Testis (tissue), 3 donors: ENCODE results near the gene PRLR. TPM values are rescaled to one million over a fixed set of nuclear protein-coding genes. Genes with fewer than 3 reads are reported as not detected.

ENCODE experiments used
- DNase-seq: peaks from one replicate; pipeline ENCODE4 v3.0.0-alpha.2; 2019
- H3K27ac ChIP-seq, 2 donors: fragments of 200-600 bp; sonication (generic); one replicate each; pipeline ENCODE4 v1.5.1; 2019
- H3K27me3 ChIP-seq: fragments of 200-600 bp; sonication (generic); one replicate; pipeline ENCODE4 v1.5.1; 2019
- H3K36me3 ChIP-seq: fragments of 200-600 bp; sonication (generic); one replicate; pipeline ENCODE4 v1.5.1; 2017; ENCODE audit warnings: low read depth; ENCODE audit errors: missing control alignments
- H3K4me1 ChIP-seq: fragments of 200-600 bp; sonication (generic); one replicate; pipeline ENCODE4 v1.5.1; 2019
- H3K4me3 ChIP-seq, 2 donors: fragments of 200-600 bp; sonication (generic); one replicate each; pipeline ENCODE4 v1.5.1; 2017 to 2019
- H3K9me3 ChIP-seq: fragments of 200-600 bp; sonication (generic); one replicate; pipeline ENCODE4 v1.5.1; 2017
- POLR2A ChIP-seq: fragments of 450-650 bp; IDR thresholded peaks from one replicate; pipeline ENCODE4 v1.6.1; 2017; ENCODE audit warnings: antibody characterized with exemption, mild to moderate bottlenecking, moderate library complexity
- WGBS, 2 donors: methylation state at CpG; one replicate each; pipeline ENCODE4 v1.1.5; 2018; 5-methylcytosine and 5-hydroxymethylcytosine counted together
- intact Hi-C: fragments of 100-400 bp; cut with DNase I; formaldehyde crosslinking; loops from one replicate; pipeline ENCODE4 v1.15.1; 2023; ENCODE audit warnings: low total_unique reads
- polyA plus RNA-seq: library from polyadenylated mRNA; stranded (reverse); fragments of 350-450 nt; fragmentation: Illumina TruSeq; extraction: RNeasy Lipid Tissue Mini Kit (QIAGEN cat#74804); gene quantifications from one replicate; pipeline ENCODE4 v1.2.3, GENCODE V29; 2014; ENCODE audit warnings: low read depth, low replicate concordance; ENCODE audit not compliant: insufficient read depth
- total RNA-seq, 2 donors: library from RNA; depleted of rRNA; stranded (reverse); fragments of >200 nt; gene quantifications; one replicate each; pipeline ENCODE4 v1.2.3, GENCODE V29; 2016
- TF ChIP-seq, protein P1 (sequence below), 3 experiments: fragments of 450-650 bp in 2 of 3; fragments of 200-600 bp in 1 of 3; sonication (generic) in 1 of 3; IDR thresholded peaks; one replicate each; pipeline ENCODE4 v1.5.1; 2016 to 2019; ENCODE audit warnings: antibody characterized with exemption in 3 of 3, mild to moderate bottlenecking in 2 of 3, moderate library complexity in 1 of 3

The PRLR gene
- total and polyA plus RNA-seq, 3 donors from 2014 or later: 1.6 to 6.3 (median 2.2) TPM

DNA sequence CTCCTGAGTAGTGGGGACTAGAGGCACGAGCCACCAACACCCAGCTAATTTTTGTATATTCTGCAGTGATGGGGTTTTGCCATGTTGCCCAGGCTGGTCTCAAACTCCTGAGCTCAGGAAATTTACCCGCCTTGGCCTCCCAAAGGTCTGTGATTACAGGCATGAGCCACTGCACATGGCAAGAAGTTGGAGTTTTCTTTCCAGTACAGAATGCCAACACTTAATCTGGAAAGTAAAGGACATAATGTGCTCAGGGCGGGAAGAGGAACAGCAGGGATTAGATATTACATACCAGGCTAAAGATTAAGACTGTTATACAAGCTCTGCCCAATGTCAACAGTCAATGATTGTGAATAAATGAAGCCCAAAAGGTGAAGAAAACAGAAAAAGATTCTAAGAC, 135.3 kb downstream of the PRLR start:
- intact Hi-C loops: no loop called here

DNA sequence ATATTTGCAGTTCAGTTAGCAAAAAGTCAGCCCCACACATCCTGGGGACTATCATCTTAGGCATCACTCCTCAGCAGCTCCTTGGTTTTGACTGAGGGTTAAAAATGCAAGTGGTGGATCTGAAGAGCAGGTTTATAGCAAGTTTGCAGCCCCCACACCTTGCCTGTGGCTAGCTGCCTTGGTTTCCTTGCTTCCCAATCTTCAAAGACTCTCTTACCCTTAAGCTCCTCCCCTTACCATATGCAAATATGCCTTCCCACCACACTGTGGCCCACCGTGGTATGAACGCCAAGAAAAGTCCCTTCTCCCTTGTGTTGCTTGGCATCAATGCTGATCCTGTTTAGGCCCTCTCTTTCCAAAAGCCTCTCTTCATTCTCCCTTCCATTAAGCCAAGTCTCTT, 137.6 kb downstream of the PRLR start:
- no peak overlapping the region for H3K4me3 ChIP-seq
- WGBS, 2 donors: 83 to 89% methylated on average over 2 of the region's 2 CpGs
- intact Hi-C loops: no loop called here

More for the DNA sequence above, 135.3 kb downstream of the PRLR start:
- no peaks in the 10 kb centered on the region for H3K36me3 ChIP-seq
- no peak for DNase-seq
- H3K4me3 ChIP-seq: no peak overlapping the region
- 53 to 63% methylated on average over 3 of the region's 3 CpGs for WGBS, 2 donors
- TF ChIP-seq, protein P1, sequence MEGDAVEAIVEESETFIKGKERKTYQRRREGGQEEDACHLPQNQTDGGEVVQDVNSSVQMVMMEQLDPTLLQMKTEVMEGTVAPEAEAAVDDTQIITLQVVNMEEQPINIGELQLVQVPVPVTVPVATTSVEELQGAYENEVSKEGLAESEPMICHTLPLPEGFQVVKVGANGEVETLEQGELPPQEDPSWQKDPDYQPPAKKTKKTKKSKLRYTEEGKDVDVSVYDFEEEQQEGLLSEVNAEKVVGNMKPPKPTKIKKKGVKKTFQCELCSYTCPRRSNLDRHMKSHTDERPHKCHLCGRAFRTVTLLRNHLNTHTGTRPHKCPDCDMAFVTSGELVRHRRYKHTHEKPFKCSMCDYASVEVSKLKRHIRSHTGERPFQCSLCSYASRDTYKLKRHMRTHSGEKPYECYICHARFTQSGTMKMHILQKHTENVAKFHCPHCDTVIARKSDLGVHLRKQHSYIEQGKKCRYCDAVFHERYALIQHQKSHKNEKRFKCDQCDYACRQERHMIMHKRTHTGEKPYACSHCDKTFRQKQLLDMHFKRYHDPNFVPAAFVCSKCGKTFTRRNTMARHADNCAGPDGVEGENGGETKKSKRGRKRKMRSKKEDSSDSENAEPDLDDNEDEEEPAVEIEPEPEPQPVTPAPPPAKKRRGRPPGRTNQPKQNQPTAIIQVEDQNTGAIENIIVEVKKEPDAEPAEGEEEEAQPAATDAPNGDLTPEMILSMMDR (IDR thresholded peaks at IDR 0.05): no peak
- no peak for TF ChIP-seq POLR2A
- H3K27me3 ChIP-seq: no peaks in the 10 kb centered on the region
- H3K27ac ChIP-seq: no peak overlapping the region
- peaks cover 10% of the 10 kb centered on the region for H3K4me1 ChIP-seq
- no peaks in the 10 kb centered on the region for H3K9me3 ChIP-seq

DNA sequence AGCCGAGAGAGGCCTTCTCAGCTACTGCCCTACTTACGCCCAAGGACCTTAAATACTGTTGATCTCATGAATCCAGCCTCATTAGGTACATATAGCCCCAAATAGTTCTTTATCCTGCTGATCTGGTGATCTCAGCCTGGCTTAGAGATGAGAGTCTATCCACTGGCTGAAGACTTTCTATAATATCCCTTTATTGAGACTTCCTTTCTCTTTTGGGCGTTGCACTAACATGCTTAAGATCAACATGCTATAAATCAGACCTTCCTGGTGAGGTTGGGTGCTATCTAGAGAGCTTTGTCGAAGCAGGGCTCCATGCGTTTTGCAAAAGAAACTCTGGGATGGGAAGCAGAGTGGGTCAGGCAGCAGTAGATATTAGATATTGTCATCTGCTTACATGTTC, 138.6 kb downstream of the PRLR start:
- no peaks in the 10 kb centered on the region for H3K9me3 ChIP-seq
- no peak for DNase-seq
- H3K27ac ChIP-seq: no peak overlapping the region
- H3K27me3 ChIP-seq: no peaks in the 10 kb centered on the region
- no peak overlapping the region for H3K4me3 ChIP-seq
- intact Hi-C loops: no loop called here
- peaks cover 20% of the 10 kb centered on the region for H3K4me1 ChIP-seq
- no peaks in the 10 kb centered on the region for H3K36me3 ChIP-seq
- no peak for TF ChIP-seq POLR2A
- TF ChIP-seq, protein P1 (IDR thresholded peaks at IDR 0.05): no peak
- WGBS, 2 donors: 81 to 88% methylated on average over 5 of the region's 5 CpGs

More for the DNA sequence above, 137.6 kb downstream of the PRLR start:
- TF ChIP-seq, protein P1 (IDR thresholded peaks at IDR 0.05): no peak
- TF ChIP-seq POLR2A: no peak
- Histone ChIP-seq H3K36me3 (no peaks in the 10 kb centered on the region), H3K9me3 (no peaks in the 10 kb centered on the region), H3K4me1 (peaks cover 16% of the 10 kb centered on the region), H3K27me3 (no peaks in the 10 kb centered on the region), H3K27ac (no peak overlapping the region)
- DNase-seq: no peak

DNA sequence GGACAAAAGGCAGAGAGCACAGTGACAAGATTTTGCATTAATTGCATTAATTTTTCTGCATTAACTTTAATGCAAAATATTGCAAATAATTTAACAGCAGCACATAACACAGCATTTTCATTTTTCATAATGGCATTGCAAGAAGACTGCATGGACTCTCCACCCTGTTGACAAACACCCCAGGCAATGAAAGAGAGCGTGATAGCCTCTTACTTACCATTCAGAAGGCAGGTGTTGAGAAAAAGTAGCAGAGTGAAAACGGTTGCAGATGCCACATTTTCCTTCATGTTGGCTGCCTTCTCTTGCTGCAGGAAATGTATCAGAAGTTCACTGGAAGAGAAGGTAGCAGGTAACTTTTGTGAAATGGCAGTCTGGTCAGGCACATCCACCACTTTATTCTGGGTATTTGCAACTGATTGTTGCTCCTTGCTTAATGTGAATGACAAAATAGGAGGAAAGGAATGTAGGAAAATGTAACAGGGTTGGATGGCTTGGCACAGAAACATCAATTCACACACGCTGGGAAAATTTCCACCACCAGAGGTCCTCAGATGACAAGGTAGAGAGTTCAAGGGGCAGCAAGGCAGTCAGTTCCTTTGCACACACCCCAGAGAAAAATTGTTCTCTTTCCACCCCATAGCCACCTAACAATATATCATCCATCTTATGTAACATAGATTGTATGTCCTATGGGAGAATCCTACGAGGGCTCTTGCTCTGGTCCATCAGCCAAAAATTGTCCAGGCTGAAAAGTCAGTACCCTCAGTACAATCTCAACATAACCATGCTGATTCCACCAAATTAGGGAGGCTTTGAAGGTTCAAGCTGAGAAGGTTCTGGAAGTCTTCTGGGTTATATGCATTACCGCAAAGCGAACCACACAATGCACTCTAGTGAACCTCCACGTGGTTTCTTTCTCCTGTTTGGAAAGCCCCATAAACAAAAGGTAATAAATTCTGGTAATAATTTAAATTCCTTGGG, 140.7 kb downstream of the PRLR start:
- Histone ChIP-seq H3K4me1 (peaks cover 10% of the 10 kb centered on the region), H3K36me3 (no peaks in the 10 kb centered on the region), H3K27ac (no peak overlapping the region), H3K27me3 (no peaks in the 10 kb centered on the region), H3K9me3 (no peaks in the 10 kb centered on the region), H3K4me3 (no peak overlapping the region)
- intact Hi-C loops: no loop called here
- TF ChIP-seq POLR2A: no peak
- TF ChIP-seq, protein P1 (IDR thresholded peaks at IDR 0.05): peak; percentile 51 to 64 (median 54)
- peak; percentile 80 for DNase-seq
- 70 to 71% methylated on average over 7 of the region's 7 CpGs for WGBS, 2 donors
